PFSK-1 (cell line): ENCODE results near the gene FAM180A.

Experiments used
- FOXP2 ChIP-seq: optimal IDR thresholded peaks from 2 replicates; pipeline ENCODE3; 2011; ENCODE audit warnings: borderline replicate concordance, control low read depth, inconsistent platforms; ENCODE audit not compliant: insufficient read depth; ENCODE audit errors: extremely low read length, extremely low read depth
- POLR2AphosphoS5 ChIP-seq: IDR thresholded peaks from 2 replicates; pipeline ENCODE4 v1.6.1; 2012; ENCODE audit warnings: low read depth, mild to moderate bottlenecking, control low read depth, low read length, moderate library complexity
- REST ChIP-seq, 2 experiments: IDR thresholded peaks; 2 replicates each; pipeline versions ENCODE4 v1.6.1 to v1.8.0; 2011 to 2012; ENCODE audit warnings: low read depth in 2 of 2, low read length in 2 of 2, control low read depth in 1 of 2, inconsistent platforms in 1 of 2, mild to moderate bottlenecking in 1 of 2, moderate library complexity in 1 of 2; ENCODE audit not compliant: insufficient read depth in 1 of 2
- SIN3A ChIP-seq: IDR thresholded peaks from 2 replicates; pipeline ENCODE4 v1.6.1; 2012; ENCODE audit warnings: mild to moderate bottlenecking, low read length, moderate library complexity, borderline replicate concordance; ENCODE audit not compliant: insufficient read depth
- TAF1 ChIP-seq: IDR thresholded peaks from 2 replicates; pipeline ENCODE4 v1.6.1; 2012; ENCODE audit warnings: low read length, control low read depth, borderline replicate concordance; ENCODE audit not compliant: insufficient read depth

Gene FAM180A

DNA sequence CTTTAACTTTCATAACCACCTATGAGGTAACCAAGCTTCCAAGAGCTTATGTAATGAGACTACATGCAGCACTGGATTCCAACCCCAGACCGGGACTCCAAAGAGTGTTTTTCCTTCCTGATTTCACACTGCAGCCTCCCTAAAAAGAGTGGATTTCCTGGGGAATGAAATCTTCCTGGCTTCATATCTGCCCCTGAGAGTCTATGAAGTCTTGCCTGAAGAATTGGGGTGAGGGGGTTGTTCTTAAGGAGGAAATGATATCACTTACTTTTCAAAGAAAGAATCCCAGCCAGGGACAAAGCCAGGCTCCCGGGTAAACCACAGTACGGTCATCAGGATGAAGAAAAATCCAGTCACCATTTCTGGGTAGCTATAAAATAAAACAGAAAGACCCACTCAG lies 56.6 kb downstream of the FAM180A start:
- TF ChIP-seq SIN3A (no peak), TAF1 (no peak), FOXP2 (no peak), REST (IDR thresholded peaks at IDR 0.05; ENCODE audit: insufficient read depth in 1 of 2, low read depth in 2 of 2, low read length in 2 of 2) (no peak), POLR2AphosphoS5 (no peak)

- TF ChIP-seq SIN3A (no peak), POLR2AphosphoS5 (no peak), FOXP2 (no peak), REST (IDR thresholded peaks at IDR 0.05; ENCODE audit: insufficient read depth in 1 of 2, low read depth in 2 of 2, low read length in 2 of 2) (no peak), TAF1 (no peak)
Measured at GRCh38 chr7:135690566-135690965, 58.0 kb downstream of the FAM180A start.

GRCh38 chr7:135687466-135687865 lies 61.1 kb downstream of the FAM180A start:
- TF ChIP-seq TAF1, result no peak
- no peak for TF ChIP-seq FOXP2
- TF ChIP-seq REST (IDR thresholded peaks at IDR 0.05; ENCODE audit: insufficient read depth in 1 of 2, low read depth in 2 of 2, low read length in 2 of 2), result no peak
- no peak for TF ChIP-seq POLR2AphosphoS5
- no peak for TF ChIP-seq SIN3A

DNA sequence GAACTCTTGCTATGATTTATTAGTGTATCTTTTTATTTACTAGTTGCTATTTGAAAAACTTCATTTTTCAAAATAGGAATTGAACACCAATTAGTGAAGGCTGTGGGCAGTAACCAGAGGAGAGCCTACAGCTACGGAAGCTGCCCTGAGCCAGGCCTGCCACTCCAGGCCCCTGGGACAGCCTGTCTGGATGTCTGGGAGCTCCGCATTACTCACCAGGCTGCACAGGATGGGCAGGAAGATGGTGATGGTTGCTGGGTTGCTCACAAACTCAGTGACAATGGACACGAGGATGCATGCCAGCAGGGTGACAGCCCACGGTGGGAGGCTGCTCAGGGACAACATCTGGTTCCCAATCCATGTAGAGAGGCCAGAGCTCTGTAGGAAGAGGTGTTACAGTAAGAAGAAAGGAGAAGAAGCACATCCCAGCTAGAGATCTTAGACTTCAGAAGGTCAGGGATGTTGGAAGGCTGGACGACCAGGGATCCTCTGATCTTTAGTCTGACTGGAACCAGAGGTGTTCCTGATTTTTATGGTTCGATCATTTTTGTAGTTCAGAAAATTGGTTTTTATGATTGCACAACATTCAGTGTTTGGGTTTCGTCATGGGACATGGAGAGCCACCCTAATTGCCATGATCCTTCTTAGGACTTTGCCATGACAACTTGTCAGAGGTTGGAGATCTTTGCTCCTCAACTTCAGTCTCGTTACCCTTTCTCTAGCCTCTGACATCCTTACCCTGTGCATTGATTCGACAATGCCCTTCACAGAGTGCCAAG lies 63.1 kb downstream of the FAM180A start:
- TF ChIP-seq TAF1 (no peak), FOXP2 (no peak), POLR2AphosphoS5 (no peak), REST (IDR thresholded peaks at IDR 0.05; ENCODE audit: insufficient read depth in 1 of 2, low read depth in 2 of 2, low read length in 2 of 2) (no peak), SIN3A (no peak)

- TF ChIP-seq FOXP2, result no peak
- no peak for TF ChIP-seq TAF1
Measured at GRCh38 chr7:135684699-135685098, 63.9 kb downstream of the FAM180A start.
